Fibroblast of mammary gland (primary cell): ENCODE data around the gene CTTN.

Source experiments
- DNase-seq: peaks from one replicate; pipeline ENCODE4 v3.0.0-alpha.2; 2010; ENCODE audit warnings: low read depth
- H3K4me3 ChIP-seq: 2 replicates; pipeline ENCODE4 v1.5.1; 2011; ENCODE audit warnings: low read depth, mild to moderate bottlenecking, low read length, moderate library complexity; ENCODE audit not compliant: control insufficient read depth
- TF ChIP-seq, protein P1 (sequence below): conservative IDR thresholded peaks from 2 replicates; pipeline ENCODE4 v1.5.1; 2011; ENCODE audit warnings: low read depth, low read length, inconsistent platforms; ENCODE audit not compliant: control insufficient read depth, insufficient read depth

Gene CTTN

DNA sequence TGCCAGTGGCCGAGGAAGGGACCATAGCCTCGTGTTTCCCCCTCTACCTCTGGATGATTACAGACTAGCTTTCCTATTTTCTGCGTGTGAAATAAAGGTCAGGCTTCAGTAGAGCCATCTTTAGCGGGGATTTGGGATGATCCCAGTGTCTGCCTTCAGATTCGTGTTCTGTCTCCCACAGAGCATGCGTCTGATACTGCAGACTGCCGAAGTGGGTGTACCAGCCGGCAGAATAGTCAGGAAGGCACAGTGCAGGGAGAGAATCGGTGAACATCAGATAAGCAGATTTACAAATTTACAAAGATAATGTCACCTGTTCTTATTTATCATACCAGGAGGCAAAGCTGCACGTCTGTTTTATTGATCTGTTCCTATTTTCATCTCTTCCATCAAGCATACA lies 11.1 kb downstream of the CTTN start:
- TF ChIP-seq, protein P1, sequence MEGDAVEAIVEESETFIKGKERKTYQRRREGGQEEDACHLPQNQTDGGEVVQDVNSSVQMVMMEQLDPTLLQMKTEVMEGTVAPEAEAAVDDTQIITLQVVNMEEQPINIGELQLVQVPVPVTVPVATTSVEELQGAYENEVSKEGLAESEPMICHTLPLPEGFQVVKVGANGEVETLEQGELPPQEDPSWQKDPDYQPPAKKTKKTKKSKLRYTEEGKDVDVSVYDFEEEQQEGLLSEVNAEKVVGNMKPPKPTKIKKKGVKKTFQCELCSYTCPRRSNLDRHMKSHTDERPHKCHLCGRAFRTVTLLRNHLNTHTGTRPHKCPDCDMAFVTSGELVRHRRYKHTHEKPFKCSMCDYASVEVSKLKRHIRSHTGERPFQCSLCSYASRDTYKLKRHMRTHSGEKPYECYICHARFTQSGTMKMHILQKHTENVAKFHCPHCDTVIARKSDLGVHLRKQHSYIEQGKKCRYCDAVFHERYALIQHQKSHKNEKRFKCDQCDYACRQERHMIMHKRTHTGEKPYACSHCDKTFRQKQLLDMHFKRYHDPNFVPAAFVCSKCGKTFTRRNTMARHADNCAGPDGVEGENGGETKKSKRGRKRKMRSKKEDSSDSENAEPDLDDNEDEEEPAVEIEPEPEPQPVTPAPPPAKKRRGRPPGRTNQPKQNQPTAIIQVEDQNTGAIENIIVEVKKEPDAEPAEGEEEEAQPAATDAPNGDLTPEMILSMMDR, result no peak
- DNase-seq, result no peak
- no peak overlapping the region for H3K4me3 ChIP-seq

- no peak overlapping the region for H3K4me3 ChIP-seq
- TF ChIP-seq, protein P1, result no peak
- DNase-seq, result no peak
These were observed 11.5 kb downstream of the CTTN start for GRCh38 chr11:70409871-70410270.

DNA sequence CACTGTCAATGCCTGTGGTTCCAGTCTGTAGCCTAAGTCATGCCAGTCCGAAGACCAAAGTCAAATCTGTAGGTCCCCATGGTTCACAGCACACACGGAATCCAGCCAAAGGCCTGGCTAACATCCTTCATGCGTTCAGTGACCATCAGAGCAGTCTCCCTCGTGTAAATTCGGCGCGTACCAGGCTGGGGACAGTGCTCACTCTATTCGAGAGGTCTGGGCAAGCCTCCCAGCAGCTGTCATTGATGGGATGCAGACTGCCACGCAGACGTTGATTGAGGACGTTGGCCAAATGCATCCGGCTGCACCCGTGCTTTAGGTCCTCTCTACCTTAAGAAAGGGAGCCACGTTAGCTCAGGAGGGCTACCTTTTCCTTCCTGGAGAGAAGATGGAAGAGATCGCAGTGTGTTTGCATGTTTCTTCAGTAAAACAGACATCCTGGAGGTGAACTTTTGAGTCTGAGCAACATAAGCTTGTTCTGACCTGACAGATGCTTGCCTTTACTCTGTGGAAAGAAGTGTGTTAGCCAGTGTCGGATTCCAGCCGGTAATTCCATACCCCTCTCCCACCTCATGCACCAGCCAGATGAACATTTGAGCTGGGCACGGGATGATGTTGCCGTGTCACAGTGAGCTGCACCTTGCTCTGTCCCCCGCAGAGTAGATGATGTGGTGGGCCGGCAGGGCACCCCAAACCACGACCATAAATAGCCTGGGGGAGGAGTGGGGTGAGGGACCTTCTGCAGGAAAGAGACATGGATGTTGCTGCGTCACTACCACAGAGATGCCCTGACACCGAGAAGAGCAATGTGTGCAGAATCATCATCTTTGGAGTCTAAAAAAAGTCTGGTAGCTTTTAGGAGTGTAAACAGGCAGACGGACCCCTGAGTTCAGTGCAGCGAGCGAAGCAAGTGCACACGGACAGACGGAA lies 12.2 kb downstream of the CTTN start:
- no peak for DNase-seq
- no peak overlapping the region for H3K4me3 ChIP-seq
- TF ChIP-seq, protein P1, result no peak

- DNase-seq, result no peak
- no peak overlapping the region for H3K4me3 ChIP-seq
- TF ChIP-seq, protein P1, result no peak
These were observed 13.6 kb downstream of the CTTN start for GRCh38 chr11:70411713-70412452.

DNA sequence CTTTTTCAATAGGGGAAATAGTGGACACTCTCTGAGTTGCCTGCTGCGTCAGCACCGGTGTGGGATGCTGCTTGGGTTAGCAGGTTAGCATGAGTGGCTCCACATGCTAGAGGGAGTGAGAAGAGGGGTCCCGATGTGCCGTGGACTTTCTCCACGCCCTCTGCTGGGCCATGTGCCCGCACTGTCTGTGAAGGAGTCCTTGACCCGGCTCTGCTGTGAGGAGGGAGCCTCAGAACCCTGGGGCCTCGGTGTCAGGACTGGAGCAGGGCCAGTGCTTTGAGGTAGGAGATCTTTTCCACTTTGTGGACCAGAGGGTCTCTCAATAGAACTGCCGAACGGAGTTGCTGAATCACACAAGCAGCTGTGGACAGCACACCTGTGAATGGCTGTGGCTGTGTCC lies 14.8 kb downstream of the CTTN start:
- DNase-seq, result no peak
- TF ChIP-seq, protein P1, result no peak
- H3K4me3 ChIP-seq, result no peak overlapping the region

- no peak overlapping the region for H3K4me3 ChIP-seq
- DNase-seq, result no peak
- TF ChIP-seq, protein P1, result no peak
These were observed 16.2 kb downstream of the CTTN start for GRCh38 chr11:70414341-70415100.
